Cerebellar nuclear complex (tissue), 1 donor: ENCODE data around the gene MAML1.

Experiments used
- DNase-seq, 2 experiments: peaks; one replicate each; lab custom pipeline; 2025; lab: John Stamatoyannopoulos, UW

MAML1 gene

DNA sequence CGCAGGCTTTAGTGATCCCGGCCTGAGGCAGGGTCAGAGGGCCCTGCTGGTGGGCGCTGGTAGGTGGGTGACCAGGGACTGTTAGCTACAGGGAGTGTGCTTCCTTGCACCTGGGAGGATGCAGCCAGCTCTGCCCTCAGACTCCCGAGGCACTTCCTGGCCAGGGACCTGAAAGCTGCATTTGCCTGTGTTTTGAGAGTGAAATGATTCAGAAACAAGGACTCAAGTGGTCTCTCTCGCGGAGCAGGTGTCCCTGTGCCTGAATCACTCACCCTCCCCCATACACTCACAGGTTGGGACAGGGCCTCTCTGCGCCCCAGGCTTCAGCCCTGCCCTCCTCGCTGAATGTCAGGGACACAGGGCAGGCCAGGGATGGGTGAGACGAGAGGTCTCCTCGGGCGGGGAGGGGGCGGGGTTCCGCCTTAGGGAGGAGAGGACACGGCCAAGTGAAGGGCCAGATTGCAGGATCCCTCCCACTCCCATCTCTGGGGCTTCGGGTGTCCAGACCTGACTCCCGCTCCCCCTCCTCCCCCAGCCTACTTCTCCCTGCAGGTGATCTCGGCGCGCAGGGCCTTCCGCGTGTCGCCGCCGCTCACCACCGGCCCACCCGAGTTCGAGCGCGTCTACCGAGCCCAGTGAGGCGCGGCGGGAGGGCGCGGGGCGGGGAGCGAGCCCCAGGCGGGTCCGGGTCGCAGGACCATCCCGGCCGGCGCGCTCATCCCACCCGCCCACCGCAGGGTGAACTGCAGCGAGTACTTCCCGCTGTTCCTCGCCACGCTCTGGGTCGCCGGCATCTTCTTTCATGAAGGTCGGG, 62.6 kb downstream of the MAML1 start:
- no peak for DNase-seq

DNA sequence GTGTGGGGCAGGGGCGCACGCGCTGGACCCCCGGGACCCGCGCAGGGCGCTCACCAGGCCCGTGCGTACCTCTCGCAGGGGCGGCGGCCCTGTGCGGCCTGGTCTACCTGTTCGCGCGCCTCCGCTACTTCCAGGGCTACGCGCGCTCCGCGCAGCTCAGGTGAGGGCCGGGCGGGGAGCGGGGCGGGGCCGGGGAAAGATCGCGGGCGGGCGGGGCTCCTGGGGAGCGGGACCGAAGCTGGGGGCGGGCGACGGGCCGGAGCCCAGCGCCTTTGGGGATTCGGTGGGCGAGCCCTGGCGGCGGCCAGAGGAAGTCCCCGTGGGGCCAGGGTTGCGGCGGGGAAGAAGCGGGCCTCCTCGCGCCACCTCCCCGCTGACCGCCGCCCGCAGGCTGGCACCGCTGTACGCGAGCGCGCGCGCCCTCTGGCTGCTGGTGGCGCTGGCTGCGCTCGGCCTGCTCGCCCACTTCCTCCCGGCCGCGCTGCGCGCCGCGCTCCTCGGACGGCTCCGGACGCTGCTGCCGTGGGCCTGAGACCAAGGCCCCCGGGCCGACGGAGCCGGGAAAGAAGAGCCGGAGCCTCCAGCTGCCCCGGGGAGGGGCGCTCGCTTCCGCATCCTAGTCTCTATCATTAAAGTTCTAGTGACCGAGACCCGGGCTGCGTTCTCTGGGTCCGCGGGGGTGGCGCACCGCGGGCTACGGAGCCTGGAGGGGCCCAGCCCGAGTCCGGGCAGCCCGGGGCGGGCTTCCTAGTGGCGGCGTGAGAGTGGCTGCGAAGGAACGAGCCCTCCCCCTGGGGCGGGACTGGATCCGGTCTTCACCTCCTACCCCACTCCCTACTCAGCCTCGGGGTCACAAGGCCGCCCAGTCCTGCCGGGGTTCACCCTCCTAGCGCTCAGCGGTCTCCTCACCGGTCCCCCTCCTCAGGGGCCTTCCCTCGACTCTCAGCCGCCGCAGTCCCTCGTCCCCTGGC, 63.5 kb downstream of the MAML1 start:
- DNase-seq = no peak

DNA sequence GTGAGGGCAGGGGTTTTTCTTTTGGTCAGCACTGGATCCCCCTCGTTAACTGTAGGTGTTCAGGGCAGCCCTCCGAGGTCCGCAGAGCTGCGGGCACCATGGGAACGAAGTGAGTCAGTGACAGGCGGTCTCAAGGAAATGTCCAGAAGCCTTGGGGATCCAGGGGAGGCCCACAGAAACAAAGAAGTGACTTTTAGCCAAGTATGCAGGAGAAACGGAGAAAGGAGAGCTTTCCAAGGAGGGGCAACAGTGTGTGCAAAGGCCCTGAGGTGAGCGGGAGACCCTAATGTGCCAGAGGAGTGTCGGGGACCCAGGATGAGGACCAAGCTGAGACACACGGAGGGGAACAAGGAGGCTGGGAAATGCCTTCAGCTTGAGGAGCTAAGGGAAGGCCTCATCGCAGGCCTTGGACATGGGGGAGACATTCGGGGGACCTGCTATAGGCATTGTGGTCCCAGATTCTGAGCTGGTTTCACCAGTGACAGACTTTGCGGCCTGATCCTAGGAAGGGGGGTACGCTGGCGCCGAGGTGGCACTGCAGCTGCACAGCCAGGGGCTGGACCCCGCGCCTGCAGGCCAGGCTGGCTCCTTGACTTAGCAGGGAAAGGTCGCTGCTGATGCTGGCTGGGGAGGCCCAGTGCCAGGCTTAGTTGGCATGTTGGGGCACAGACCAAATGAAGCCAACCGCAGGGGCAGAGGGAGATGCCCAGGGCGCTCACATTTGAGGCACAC, 64.4 kb downstream of the MAML1 start:
- no peak for DNase-seq

DNA sequence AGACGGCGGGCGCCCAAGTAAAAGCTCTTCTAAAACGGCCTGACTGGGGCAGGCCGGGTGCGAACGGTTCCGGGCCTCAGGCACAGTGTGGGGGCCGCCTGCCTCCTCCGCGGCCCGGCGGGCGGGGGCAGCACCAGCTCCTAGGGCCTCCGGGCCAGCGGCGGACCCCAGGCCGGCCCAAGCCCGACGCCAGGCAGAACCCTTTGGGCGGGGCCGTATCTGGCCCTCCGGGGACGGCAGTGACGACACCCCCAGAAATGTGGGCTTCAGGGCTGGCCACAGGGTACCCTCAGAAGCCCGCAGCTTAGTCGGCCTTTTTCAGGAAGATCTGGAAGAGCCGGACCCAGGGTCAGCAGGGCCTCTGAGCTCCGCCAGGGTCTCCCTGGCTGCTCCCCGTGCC, 65.1 kb downstream of the MAML1 start:
- no peak for DNase-seq

DNA sequence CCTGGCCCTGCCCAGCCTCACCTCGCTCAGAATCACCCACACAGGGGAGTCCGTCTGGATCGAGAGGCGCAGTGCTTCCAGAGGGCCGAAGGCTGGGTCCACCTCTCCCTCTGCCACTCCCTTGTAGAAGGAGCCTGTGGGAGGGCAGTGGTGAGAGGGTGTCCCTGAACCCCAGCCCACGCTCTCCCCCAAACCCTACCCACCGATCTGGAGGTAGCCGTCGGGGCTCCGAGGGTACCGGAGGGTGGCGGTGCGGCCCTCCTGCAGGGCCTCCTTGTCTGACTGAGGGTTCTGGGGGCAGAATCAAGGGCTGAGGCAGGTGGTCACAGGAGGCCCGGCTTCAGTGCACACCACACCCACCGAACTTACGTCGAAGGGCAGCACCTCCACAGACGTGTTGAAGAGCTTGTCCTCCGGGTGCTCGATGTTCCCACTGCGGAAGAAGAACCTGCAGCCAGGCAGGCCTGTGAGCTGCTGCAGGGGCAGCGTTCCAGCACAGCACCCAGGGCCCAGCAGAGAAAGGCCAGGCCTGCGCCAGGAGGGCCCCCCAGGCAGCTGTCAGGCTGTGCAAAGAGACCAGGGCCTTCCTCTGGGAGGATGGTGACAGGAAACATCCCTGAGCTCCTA, 65.6 kb downstream of the MAML1 start:
- DNase-seq = no peak

DNA sequence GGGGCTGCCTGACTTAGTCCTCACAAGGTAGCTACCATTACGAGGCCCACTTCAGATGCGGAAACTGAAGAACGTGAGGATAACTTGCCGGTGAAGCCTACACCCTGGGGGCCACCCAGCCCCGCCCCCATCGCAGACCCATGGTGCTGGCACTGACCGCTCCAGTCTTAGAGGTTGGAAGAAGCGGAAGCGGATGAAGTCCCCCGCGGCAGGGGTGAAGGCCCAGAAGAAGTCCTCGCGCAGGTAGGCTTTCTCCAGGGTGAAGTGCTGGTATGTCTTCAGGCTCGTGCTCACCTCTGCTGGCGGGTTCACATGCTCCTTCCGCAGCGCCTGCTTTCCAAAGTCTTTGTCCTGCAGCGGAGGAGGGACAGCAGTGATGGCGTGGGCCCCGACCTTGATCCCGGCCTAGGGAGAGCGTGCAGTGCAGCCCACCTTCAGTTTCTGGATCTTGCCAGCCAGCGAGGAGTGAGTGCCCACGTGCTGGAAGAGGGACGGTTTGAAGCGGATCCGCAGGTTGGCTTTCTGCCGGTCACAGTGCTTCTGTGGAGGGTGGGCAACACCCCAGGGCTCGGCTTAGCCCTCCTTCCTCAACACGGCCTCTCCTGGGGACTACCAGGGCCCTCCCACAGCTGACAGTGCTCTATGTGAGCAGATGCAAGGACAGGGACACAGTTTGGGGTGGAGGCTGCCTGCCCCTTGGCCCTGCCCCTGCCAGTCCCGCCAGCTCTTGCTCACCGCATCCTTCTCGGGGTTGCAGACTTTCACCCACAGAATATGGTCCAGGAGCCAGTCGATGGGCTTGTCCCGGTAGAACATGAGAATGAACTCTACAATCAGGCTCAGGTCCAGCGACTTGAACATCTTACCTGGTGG, 66.4 kb downstream of the MAML1 start:
- DNase-seq = no peak

DNA sequence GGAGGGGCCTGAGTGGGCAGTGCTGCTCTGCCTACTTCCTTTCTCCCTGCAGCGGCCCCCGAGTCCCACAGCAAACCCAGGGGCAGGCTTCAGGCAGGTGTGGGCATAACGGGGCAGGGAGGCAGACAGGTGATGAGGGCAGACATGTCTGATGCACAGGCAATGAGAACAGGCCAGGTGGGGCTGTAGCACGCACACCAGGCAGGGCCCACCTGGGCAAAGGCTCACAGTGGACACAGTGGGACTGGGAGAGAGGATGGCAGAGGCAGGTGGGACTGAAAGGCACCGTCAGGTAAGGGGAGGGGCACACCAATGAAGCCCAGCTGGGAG, 67.0 kb downstream of the MAML1 start:
- no peak for DNase-seq

DNA sequence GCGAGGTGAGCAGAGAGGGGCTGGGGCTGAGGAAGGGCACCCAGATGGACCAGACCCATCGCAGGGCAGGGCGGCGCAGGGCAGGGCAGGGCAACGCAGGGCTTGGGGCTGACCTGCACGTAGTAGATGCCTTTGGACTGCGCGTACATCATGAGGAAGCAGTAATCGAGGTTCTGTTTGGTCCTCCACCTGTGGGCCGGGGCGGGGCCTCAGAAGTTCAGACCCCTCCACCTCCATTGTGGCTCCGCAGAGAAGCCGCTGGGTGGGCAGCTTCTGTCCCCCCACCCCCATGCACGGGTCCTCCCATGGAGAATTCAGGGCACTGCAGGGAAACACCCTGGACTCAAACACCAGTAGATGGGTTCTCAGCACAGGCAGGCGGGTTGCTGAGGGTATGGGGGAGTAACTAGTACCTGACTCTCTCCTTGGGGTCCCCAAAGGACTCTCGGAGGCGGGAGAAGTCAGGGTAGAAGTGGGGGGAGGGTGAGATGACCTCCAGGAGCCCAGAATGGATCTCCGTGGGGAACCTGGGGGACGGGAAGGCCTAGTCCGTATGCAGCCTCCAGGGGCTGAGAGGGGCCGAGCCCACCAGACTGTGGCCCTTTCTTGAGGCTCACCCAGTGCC, 67.6 kb downstream of the MAML1 start:
- DNase-seq = no peak

DNA sequence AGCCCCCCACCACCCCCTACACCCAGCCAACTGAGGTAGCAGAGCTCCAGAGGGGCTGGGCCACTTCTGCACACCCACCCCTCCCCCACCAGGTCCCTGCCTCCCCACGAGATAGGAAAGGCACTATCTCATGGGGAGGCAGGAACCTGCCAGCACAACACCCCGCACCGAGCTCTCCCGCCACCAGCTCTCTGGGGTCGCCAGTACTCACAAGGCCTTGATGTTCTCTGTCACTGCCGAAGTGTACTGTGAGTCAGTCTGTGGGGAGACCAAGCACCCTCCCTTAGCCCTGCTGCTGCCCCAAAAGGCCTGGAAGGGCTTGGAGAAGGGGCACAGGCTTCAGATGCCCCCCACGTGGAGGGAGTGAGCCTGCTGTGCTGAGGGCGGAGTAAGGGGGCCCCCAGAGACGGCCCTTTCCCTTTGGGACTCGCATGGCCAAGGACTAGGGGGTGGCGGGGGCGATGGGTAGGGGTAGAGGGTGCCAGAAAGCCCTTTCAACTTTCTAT, 68.1 kb downstream of the MAML1 start:
- DNase-seq = no peak

DNA sequence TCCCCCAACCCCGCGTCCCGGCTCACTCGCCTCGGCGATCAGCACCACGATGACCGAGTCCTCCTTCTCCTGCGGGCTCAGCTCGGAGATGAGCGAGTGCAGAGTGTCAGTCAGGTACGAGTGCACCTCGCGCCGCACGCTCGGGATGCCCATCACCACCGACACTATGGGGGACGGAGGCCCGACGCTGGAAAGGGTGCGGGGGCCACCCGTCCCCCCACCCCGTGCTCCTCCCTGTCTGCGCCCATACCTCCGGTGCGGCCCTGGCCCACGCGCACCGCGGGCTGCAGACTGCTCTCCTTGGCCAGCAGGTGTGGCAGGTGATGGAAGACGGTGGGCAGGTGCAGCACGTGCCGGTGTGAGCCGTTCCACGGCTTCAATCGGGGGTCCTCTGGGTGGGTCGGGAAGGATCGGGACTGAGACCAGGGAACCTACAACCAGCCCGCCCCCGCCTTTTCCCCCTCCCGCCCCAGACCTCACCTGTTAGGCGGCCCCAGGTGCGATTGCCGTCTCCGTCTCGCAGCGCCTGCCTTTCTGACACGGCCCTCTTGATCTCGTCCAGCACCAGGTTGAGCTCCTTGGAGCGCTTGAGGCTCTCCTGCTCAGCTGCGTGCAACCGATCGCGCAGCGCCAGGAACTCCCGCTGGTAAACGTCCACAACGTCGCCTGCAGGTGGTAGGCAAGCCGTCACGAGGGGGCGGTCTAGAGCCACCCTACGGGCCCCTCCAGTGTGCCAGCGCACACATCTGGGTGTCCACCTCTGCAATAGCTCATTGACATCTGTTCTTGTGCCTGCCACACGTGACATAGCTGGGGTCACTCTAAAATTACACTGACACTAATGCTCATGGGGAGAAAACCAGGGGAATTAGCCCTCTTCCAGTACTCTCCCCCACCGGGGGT, 68.9 kb downstream of the MAML1 start:
- no peak for DNase-seq

DNA sequence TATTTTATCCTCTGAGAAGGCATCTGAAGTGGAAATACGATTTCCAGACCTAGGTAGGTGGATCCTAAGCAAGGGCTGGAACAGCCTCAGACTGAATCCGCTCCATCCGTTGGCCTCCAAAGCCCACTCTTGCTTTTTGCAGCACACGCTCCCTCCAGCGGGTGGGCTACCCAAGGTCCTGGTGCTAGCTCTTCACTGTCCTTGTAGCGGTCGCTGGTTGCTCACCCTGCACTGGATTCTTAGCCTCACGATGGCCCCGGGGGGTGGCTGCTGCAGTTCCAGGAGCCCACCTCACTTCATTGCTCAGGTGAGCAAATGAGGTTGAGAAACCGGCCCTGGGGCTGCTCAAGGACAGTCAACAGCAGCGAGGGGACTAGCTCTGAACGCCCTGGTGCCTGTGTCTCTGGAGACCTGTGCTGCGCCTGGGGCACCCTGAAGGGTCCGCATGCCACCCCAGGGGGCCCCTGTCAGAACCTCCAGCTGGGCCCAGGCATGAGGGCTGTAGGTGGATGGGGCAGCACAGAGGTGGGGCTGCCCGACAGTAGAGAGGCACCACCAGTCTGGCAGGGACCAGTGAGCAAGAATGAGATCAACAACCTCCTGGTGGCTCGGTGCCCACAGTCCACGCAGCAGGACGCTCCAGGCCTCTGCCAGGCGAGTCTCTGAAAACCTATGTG, 69.7 kb downstream of the MAML1 start:
- peak; percentile 27 to 47 for DNase-seq

DNA sequence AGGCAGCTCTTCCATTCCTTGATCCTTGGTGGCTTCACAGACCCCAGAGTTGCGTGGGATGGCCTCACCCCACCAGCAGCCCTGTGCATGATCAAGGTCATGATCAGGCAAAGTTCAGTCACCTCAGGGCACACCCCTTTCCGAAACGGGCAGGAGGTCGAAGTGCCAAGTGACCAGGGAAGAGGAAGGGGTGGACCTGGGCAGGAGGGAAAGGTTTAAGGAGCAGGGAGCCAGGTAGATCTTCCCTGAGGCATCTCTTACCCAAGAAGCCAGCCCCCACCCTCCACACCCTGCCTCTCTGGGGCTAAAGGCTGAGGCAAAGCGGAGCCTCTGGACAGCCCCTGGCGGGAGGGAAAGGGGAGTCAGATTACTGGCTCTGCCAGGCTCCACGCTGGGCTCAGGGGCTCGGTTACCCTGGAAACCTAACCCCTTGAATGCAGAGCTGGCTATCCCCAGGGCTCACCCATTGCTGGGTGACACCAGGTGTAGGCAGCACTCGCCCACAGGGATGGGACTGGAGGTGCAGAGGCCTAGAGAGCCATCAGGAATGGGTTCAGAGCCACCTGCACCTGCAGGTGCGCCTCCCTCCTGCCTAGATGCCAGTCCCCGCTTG, 70.4 kb downstream of the MAML1 start:
- no peak for DNase-seq

DNA sequence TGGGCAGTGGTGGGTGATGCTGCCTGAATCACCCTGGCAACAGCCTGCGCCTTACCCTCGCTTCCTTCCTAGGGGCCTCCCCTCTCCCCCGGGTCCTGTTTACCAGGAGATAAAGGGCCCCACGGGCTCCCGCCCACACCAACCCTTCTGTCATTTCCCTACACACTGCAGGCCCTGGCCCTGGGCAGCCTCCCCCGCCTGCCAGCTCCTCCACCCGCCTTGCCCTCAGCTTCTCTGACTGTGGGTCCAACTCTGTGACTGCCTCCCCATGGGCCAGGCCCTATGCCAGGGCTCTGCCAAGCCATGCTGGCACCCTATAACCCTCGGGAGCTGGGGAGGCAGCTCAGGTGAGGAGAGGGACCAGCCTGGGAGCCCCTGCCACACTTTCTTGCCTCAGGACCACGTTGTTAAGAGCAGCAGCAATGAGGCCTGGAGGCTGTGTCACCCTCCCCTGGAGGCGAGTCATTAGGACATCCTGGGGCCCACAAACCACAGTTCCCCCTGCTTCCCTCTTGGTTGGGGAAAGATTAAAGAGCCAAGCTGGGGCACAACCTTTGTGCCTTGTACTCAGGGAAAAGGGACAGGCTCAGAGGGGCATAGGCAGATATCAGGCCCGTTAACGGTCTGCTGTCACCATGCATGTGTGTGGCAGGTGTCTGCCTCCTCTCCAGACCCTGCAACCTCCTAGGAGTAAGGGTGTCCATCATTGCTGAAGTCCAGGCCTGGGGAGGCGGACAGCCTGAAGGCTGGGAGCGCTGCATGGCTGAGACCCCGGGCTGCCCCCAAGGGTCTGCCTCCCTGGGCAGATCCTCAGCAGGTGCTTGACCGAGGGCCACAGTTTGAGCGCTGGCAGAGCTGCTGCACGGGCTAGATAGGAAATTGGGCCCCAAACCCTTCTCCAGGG, 71.3 kb downstream of the MAML1 start:
- DNase-seq = no peak

DNA sequence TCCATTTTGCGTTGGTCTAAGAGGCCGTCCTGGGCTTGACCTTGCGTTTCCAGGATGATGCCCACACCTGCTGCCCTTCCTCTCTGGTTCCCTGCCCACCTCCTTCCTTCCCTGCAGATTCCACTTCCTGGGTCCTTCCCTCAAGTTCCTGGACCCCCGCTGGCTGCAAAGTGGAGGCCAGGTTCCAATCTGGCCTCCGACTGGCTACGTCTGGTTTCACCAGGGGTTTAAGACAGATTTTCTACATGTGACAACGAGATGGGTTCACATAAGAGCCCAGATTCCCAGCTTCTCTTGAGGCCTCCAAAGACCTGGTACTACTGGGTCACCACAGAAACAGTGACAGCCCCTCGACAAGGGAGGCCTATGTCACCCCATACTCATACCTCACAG, 71.9 kb downstream of the MAML1 start:
- DNase-seq = no peak

DNA sequence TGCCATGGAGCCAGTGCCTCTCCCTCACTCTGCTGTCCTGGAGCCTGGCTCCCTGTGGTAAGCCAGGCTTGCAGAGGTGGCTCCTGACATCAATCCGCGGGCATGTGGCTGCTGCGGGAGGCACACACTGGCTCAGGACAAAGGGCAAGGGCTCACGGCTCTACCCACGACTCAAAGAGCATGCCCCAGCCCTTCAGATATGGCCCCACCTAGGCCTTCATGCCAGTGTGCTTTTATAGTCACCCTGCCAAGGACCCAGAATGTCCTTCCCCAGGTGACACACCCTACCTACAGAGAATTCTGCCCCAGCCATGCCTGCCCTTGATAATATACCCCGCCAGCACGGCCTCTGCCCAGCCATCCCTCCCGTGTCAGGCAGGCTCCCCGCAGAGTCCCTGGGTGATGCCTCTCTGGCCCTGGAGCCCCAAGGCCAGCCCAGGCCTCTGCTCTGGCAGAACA, 72.5 kb downstream of the MAML1 start:
- no peak for DNase-seq

DNA sequence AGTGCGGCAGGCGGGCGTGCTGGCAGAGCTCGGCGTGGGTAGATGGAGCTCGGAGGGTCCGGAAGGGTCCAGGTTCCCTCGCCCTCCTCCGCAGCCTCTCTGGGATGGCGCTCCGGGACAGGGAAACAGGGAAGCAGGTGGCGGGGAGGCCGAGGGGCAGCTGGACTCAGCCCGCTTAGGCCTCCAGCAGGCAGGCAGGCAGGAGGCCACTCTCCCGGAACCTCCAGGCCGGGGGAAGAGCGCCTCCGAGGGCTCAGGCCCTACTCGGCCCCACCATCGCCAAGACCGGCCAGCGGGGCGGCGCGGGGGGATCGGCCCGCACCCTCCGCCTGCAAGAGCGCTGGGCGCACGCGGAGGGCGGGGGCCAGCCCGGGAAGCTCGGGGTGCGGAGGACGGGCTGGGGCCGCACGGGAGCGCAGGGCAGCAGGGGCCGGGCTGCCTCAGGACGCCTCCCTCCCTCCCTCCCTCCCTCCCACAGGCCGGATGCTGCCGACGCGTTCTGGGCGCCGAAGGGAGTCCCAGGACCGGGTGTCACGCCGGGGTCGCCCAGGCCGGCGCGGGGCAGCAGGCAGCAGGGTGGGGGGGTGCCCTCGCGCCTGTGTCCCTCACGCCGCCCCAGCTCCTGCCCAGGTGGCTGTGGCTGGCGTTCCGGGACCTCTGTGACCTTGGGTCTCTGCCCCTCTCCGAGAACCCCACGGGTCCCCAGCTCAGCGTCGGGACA, 73.1 kb downstream of the MAML1 start:
- DNase-seq = no peak
